A673 (cell line): ENCODE data around the gene PIP4K2A.

ENCODE experiments used
- EZH2 ChIP-seq: fragments of 200-600 bp; sonication (generic); IDR thresholded peaks from 2 replicates; pipeline ENCODE4 v1.6.1; 2017; ENCODE audit warnings: borderline replicate concordance, low read depth, mild to moderate bottlenecking, mixed read lengths, antibody characterized with exemption, low read length; ENCODE audit not compliant: poor library complexity, severe bottlenecking
- TF ChIP-seq, protein P1 (sequence below): fragments of 300-800, 200-600 bp; sonication (generic); conservative IDR thresholded peaks from 2 replicates; pipeline ENCODE4 v1.5.1; 2017; ENCODE audit warnings: low read depth, mild to moderate bottlenecking, antibody characterized with exemption, low read length, moderate library complexity, mixed read lengths

GRCh38 chr10:22646388-22646853, 68.0 kb downstream of the PIP4K2A start:
- TF ChIP-seq, protein P1, sequence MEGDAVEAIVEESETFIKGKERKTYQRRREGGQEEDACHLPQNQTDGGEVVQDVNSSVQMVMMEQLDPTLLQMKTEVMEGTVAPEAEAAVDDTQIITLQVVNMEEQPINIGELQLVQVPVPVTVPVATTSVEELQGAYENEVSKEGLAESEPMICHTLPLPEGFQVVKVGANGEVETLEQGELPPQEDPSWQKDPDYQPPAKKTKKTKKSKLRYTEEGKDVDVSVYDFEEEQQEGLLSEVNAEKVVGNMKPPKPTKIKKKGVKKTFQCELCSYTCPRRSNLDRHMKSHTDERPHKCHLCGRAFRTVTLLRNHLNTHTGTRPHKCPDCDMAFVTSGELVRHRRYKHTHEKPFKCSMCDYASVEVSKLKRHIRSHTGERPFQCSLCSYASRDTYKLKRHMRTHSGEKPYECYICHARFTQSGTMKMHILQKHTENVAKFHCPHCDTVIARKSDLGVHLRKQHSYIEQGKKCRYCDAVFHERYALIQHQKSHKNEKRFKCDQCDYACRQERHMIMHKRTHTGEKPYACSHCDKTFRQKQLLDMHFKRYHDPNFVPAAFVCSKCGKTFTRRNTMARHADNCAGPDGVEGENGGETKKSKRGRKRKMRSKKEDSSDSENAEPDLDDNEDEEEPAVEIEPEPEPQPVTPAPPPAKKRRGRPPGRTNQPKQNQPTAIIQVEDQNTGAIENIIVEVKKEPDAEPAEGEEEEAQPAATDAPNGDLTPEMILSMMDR, result no peak
- no peak for TF ChIP-seq EZH2
